GM21515 (cell line): ENCODE measurements around the gene MPPED1.

Source experiments
- ATAC-seq: cut with Tn5 transposase; IDR thresholded peaks from one replicate; pipeline ENCODE4 v1.9.1; 2021; ENCODE audit not compliant: unreplicated experiment

MPPED1 gene

GRCh38 chr22:43535741-43536140 lies 123.9 kb downstream of the MPPED1 start:
- no peak for ATAC-seq

- no peak for ATAC-seq
These were observed 125.3 kb downstream of the MPPED1 start for GRCh38 chr22:43537019-43537585.

GRCh38 chr22:43539572-43540528 lies 128.0 kb downstream of the MPPED1 start:
- no peak for ATAC-seq

GRCh38 chr22:43540529-43540923 lies 128.7 kb downstream of the MPPED1 start:
- no peak for ATAC-seq

GRCh38 chr22:43541022-43541421 lies 129.2 kb downstream of the MPPED1 start:
- ATAC-seq = no peak

- no peak for ATAC-seq
These were observed 129.9 kb downstream of the MPPED1 start for GRCh38 chr22:43541462-43542407.

GRCh38 chr22:43542681-43543521 lies 131.1 kb downstream of the MPPED1 start:
- no peak for ATAC-seq

GRCh38 chr22:43543522-43544288 lies 131.9 kb downstream of the MPPED1 start:
- no peak for ATAC-seq

- no peak for ATAC-seq
These were observed 132.5 kb downstream of the MPPED1 start for GRCh38 chr22:43544289-43544673.

- no peak for ATAC-seq
These were observed 134.4 kb downstream of the MPPED1 start for GRCh38 chr22:43546186-43546585.

- no peak for ATAC-seq
These were observed 138.3 kb downstream of the MPPED1 start for GRCh38 chr22:43550024-43550620.

- ATAC-seq = no peak
These were observed 138.9 kb downstream of the MPPED1 start for GRCh38 chr22:43550672-43551071.

GRCh38 chr22:43553451-43554258 lies 141.8 kb downstream of the MPPED1 start:
- no peak for ATAC-seq

GRCh38 chr22:43554259-43554636 lies 142.4 kb downstream of the MPPED1 start:
- ATAC-seq = no peak

- ATAC-seq = no peak
These were observed 143.0 kb downstream of the MPPED1 start for GRCh38 chr22:43554694-43555365.

- ATAC-seq = no peak
These were observed 144.0 kb downstream of the MPPED1 start for GRCh38 chr22:43555561-43556515.
